Activated CD4-positive, CD25-positive, alpha-beta regulatory T cell treated with anti-CD3 and anti-CD28 coated beads, Interleukin-2, amount 50 U/mL, for 16 hours (primary cell): Measurements from ENCODE around the gene DUSP5.
"Not testable (repeated sequence)": the region's sequence is repeated elsewhere in the genome, so short reads cannot be mapped to it uniquely, and the experiment has no call there.

Experiments
- DNase-seq: peaks from one replicate; pipeline ENCODE4 v3.0.0-alpha.2; 2020; ENCODE audit warnings: low read depth, low spot score

The DUSP5 gene, protein sequence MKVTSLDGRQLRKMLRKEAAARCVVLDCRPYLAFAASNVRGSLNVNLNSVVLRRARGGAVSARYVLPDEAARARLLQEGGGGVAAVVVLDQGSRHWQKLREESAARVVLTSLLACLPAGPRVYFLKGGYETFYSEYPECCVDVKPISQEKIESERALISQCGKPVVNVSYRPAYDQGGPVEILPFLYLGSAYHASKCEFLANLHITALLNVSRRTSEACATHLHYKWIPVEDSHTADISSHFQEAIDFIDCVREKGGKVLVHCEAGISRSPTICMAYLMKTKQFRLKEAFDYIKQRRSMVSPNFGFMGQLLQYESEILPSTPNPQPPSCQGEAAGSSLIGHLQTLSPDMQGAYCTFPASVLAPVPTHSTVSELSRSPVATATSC

GRCh38 chr10:110497438-110498086 is at the start of gene DUSP5:
Gene DUSP5 (plus strand): TSS chr10:110497907. CDS start chr10:110498122, 215 bp downstream.
- DNase-seq: peak; percentile 92

DNA sequence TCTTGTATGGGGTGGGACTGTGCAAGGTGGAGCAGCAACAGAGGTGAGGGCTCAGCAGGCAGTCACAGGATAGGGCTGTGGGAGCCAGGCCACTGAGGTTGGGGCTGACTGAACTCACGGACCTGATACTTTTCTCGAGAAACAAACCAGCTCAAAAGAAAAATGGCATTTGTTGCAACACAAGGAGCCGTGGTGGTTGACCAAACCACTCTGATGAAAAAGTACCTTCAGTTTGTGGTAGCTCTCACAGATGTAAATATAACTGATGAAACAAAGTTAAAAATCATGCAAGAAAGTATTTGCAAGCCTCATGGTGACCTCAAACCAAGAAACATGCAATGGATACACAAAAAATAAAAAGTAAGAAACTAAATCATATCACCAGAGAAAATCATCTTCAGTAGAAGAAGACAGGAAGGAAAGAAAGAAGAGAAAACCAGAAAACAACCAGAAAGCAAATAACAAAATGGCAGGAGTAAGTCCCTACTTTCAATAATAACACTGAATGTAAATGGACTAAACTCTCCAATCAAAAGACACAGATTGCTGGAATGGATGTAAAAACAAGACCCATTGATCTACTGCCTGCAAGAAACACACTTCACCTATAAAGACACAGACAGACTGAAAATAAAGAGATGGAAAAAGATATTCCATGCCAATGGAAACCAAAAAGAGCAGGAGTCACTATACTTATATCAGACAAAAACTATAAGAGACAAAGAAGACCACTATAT is 48.9 kb upstream of the DUSP5 start:
- no peak for DNase-seq

GRCh38 chr10:110455446-110455845 is 42.3 kb upstream of the DUSP5 start:
- DNase-seq: no peak

GRCh38 chr10:110456046-110456445 is 41.7 kb upstream of the DUSP5 start:
- DNase-seq: no peak

DNA sequence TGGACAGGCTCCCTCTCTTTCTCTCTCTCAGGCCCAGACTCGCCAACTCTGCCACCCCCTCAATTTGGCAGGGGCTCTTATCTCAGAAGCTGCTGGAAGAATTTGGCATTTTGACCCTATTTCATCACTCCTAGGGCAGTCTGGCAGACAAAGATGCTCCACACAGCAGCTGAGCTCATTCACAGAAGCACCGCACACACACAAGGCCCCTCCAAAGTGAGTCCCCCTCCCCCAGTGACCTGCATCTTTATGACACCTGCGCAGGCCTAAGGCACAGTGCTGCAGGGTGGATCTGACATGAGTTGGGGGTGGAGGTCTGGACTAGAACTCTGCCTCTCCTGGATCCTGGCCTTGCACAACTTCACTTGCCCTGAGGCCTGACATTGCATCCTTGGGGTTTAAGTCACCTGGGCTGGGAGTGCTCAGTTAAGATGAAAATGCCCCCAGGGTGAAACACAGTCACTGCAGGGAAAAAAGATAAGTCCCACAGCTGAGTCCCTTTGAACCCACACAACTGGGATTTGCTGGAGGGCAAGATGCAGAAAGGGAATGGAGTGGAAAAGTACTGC is 41.1 kb upstream of the DUSP5 start:
- no peak for DNase-seq

- DNase-seq: no peak
These were observed 39.9 kb upstream of the DUSP5 start for GRCh38 chr10:110457851-110458250.

- no peak for DNase-seq
These were observed 39.3 kb upstream of the DUSP5 start for GRCh38 chr10:110458266-110458920.

GRCh38 chr10:110459600-110459999 is 38.1 kb upstream of the DUSP5 start:
- no peak for DNase-seq

DNA sequence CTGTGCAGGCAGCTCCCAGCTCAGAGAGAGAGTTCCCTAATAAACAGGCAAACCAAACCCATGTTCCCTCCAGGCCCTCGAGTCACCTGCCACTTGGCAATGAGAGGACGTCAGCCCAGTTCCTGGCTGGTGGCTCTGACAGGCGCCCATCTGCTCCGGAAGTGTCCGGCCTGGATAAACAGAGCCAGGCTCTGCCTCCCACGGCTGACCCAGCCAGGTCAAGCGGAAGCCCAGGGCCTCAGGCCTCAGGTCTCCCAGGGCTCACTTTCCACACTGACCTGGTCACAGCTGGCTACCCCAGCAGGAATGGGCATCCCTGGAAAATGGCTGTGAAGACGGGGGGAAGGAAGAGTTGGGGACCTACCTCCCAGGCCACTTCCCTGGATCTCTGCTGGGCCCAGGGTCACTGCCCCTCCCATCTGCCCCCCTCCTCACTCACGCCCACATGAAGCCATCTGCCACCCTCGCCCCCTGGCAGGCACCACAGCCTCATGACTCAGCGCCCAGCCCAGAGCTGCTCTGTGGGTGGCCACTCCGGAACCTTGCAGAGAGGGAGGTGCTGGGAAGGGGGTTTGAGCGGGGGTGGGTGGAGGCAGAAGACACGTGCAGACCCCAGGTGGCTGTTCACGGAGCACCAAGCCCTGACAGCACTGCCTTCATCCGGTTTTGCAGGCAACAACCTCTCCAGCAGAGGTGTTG is 37.4 kb upstream of the DUSP5 start:
- DNase-seq: no peak

GRCh38 chr10:110461088-110461487 is 36.6 kb upstream of the DUSP5 start:
- DNase-seq: no peak

DNA sequence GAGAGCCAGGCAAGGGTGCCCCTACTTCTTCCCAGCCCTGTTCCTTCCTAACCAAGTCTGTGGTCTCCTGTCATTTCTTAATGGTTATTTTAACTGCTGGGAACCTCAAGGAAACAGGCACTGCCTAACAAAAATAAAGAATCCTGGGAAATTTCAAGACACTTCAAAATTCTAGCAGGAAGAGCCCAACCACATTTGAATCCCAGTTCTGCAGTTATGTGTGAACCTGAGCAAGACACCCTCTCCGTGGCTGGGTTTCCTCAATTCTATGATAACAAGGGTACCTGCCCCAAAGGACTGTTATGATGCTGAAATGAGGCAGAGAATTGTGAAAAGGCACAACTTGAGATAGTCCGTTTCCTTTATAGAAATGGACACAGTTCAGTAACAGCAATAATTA is 36.2 kb upstream of the DUSP5 start:
- no peak for DNase-seq

- no peak for DNase-seq
These were observed 35.3 kb upstream of the DUSP5 start for GRCh38 chr10:110462166-110463095.

DNA sequence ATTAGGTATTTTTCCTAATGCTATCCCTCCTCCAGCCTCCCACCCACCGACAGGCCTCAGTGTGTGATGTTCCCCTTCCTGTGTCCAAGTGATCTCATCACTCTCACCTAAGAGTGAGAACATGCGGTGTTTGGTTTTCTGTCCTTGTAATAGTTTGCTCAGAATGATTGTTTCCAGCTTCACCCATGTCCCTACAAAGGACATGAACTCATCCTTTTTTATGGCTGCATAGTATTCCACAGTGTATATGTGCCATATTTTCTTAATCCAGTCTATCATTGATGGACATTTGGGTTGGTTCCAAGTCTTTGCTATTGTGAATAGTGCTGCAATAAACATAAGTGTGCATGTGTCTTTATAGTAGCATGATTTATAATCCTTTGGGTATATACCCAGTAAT is 29.4 kb upstream of the DUSP5 start:
- DNase-seq: not testable (repeated sequence)

DNA sequence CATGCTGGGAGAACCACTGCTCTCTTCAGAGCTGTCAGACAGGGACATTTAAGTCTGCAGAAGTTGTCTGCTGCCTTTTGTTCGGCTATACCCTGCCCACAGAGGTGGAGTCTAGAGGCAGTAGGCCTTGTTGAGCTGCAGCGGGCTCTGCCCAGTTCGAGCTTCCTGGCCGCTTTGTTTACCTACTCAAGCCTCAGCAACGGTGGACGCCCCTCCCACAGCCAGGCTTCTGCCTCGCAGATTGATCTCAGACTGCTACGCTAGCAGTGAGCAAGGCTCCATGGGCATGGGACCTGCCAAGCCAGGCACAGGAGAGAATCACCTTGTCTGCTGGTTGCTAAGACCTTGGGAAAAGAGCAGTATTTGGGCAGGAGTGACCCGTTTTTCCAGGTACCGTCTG is 27.2 kb upstream of the DUSP5 start:
- DNase-seq: not testable (repeated sequence)

- DNase-seq: no peak
These were observed 26.1 kb upstream of the DUSP5 start for GRCh38 chr10:110471566-110472139.

GRCh38 chr10:110474017-110474416 is 23.7 kb upstream of the DUSP5 start:
- no peak for DNase-seq

GRCh38 chr10:110474826-110475225 is 22.9 kb upstream of the DUSP5 start:
- no peak for DNase-seq

- DNase-seq: no peak
These were observed 21.8 kb upstream of the DUSP5 start for GRCh38 chr10:110475722-110476515.

GRCh38 chr10:110479710-110480109 is 18.0 kb upstream of the DUSP5 start:
- no peak for DNase-seq
